Activated CD8-positive, alpha-beta memory T cell treated with anti-CD3 and anti-CD28 coated beads for 4 hours (primary cell): ENCODE results near the gene UPK2.
"Not testable (repeated sequence)": the region's sequence is repeated elsewhere in the genome, so short reads cannot be mapped to it uniquely, and the experiment has no call there.

ENCODE experiments used
- DNase-seq, 2 donors: peaks; one replicate each; pipeline ENCODE4 v3.0.0-alpha.2; 2020; ENCODE audit warnings: low read depth in 2 of 2

UPK2 gene

GRCh38 chr11:118938491-118939403 lies 17.4 kb upstream of the UPK2 start:
- no peak for DNase-seq

GRCh38 chr11:118939404-118939915 lies 16.6 kb upstream of the UPK2 start:
- DNase-seq = no peak

DNA sequence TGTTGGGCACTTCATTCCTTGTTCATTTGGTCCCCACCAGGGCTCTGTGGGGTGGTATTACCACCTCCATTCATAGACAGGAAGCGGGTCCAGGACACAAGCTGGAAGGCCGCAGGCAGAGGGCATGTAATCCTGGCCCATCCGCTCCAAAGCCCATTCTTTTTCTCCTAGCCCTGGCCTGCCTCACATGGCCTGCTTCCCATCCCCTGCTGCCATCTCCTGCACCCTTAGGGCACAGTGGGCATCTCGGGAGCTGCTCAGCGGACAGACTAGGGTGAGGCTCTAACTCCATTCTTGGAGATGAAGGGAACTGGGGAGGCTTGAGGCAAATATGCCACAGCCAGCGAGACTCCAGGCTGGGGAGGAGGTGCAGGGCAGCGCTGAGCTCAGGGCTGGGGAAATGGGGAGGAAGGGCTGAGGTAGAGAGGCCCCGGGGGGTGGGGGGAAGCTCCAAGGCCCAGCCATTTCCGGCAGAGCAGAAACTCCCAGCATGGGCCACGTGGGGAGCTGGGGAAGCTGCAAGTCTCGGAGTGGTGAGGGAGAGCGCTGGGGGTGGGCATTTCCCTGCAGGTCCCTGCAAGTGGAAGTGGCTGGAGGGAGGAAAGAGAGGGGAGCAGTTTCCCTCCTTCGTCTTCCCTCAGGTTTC lies 16.0 kb upstream of the UPK2 start:
- DNase-seq = no peak

DNA sequence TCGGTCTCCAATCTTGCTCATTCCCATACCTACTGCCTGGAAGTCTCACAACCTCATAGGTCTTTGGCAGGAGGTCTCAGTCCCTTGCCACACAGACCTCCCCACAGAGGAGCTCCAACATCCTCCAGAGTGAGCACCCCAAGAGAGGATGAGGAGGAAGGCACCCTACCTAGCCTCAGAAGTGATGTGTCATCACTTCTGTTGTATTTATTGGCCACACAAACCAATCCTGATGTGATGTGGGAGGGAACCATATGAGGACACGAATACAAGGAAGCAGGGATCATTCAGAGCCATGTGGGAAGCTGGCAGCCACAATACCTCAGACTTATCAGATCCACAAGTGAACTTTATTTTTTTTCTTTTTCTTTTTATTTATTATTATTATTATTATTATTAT lies 9.0 kb upstream of the UPK2 start:
- no peak for DNase-seq

DNA sequence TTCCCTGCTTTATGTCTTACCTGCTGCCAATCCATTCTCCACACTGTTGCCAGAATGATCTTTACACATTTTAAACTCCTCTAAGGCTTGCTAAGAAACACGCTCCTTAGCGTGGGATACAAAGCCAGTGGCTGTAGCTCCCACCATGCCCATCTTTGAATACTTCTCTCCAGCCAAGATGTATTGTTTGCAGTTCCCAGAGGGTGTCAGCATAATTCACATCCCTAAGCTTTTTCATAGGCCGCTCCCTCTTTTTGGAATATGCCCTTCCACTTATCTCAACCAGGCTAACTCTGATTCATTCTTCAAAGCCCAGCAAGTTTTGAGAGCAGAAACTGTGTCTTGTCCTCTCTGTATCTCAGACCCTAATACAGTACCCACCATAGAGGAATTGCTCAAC lies 8.1 kb upstream of the UPK2 start:
- no peak for DNase-seq

DNA sequence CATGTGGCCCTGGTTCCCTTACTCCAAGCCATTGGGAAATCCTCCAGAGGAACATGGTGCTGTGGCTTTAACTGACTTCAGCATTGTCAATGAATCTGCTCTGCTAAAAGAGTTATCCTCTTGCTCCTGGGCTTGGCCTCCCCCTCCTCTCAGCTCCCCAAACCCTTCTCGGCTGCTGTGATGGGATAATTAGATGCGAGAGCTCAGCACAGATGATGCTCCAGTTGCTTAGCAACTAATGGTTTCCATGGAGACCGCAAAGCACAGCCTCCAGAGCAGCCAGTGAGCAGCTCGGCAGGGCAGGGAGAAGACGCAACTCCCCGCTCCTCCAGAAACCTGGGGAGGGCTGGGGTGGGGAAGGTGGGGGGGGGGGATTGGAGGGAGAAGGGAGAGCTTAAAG lies 2.8 kb upstream of the UPK2 start:
- DNase-seq = no peak

DNA sequence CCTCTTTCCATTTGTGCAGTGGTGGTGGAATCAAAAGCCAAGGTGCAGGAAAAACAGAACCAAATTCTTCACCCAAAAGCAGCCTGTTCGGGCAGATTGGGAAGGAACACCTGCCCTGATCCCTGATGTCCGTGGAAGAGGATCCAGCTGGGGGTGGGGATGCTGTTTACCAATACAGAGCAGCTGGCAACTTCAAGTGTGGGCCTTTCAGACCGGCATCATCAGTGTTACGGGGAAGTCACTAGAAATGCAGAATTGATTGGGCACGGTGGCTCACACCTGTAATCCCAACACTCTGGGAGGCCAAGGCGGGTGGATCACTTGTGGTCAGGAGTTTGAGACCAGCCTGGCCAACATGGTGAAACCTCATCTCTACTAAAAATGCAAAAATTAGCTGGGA lies 2.1 kb upstream of the UPK2 start:
- DNase-seq = not testable (repeated sequence)

GRCh38 chr11:118956847-118957469 lies 860 bp downstream of the UPK2 start:
- no peak for DNase-seq

GRCh38 chr11:118957549-118957948 lies 1.5 kb downstream of the UPK2 start:
- DNase-seq = no peak

DNA sequence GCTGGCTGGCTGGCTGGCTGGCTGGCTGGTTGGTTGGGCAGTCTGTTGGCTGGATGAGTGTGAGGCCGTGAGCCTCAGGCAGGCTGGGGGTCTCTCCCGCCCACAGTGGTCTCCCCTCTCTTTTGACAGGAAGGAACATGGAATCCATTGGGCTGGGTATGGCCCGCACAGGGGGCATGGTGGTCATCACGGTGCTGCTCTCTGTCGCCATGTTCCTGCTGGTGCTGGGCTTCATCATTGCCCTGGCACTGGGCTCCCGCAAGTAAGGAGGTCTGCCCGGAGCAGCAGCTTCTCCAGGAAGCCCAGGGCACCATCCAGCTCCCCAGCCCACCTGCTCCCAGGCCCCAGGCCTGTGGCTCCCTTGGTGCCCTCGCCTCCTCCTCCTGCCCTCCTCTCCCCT lies 1.9 kb downstream of the UPK2 start:
- no peak for DNase-seq

GRCh38 chr11:118958577-118958976 lies 2.5 kb downstream of the UPK2 start:
- no peak for DNase-seq

DNA sequence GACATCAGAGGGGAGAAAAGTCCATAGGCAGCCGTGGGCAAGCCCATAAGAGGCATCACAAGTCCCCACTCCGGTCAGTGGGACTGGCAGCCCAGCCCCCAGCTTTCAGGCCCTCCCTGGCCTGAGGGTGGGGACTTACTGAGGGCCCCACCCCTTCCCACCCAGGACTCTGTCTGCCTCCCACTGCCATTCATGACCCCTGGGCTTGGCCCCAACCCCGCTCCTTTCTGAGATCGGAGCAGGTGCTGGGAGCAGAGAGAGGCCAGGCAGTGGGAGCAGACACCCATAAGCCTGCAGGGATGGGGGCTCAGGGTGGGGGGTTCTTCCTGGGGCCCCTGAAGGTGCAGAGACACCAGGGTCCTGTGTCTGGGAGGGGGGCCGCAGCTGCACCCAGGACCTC lies 5.1 kb downstream of the UPK2 start:
- no peak for DNase-seq

- no peak for DNase-seq
Observed at GRCh38 chr11:118961591-118961990, 5.5 kb downstream of the UPK2 start.

GRCh38 chr11:118969508-118969907 lies 13.4 kb downstream of the UPK2 start:
- not testable (repeated sequence) for DNase-seq

- no peak for DNase-seq
Observed at GRCh38 chr11:118971646-118972045, 15.5 kb downstream of the UPK2 start, which contains the start of gene FOXR1. TSS of gene FOXR1 (plus strand) at chr11:118971761. CDS start at chr11:118971932, 171 bp downstream.

DNA sequence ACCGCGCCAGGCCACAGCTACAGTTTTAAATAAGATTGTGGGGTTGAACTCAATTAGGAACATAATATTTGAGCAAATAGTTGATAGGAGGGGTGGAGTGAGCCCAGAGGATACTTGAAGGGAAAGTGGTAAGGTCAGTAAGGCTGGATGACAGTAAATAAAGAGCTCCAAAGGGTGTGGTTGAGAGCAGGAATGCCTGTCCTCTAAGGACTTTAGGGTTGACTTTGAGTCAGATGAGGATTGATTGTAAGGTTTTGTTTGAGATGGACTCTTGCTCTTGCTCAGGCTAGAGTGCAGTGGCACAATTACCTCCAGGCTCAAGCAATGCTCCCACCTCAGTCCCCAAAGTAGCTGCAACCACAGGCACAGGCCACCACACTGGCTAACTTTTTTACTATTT lies 17.9 kb downstream of the UPK2 start:
- no peak for DNase-seq

DNA sequence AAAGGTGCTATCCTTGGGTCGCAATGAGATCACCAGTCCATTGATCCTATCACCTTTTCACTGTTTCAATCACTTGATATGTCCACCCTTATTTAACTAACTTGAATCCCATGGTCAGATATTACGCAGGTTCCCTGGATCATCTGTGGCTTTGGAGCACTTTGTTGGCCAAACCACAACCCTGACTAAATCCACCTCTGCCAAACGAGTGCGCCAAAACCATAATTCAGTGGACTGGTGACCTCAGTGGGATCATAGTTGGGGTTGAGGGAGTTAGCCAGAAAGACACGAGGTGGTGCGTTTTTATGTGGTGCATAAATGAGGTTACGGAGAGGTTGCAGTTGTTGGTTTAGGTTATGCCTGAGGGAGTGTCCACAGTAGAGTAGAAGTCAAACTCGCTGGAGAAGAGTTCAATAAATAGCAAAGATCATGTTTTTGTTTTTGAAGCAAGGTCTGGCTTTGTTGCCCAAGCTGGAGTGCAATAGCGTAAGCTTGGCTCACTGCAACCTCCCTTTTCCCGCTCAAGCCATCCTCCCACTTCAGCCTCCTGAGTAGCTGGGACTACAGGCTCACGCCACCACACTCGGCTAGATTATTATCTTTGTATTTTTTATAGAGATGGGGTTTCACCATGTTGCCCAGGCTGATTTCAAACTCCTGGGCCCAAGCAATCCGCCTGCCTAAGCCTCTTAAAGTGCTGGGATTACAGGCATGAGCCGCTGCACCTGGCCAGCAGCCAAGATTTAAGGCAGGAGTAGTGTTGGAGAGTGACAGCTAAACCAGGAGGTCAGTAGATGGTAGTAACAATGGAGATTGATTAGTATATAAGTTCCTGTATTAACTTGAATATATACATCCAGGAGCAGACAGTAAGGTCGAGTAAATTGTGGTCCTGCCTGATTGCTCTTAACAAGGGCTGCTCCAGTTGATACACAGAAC lies 19.9 kb downstream of the UPK2 start:
- DNase-seq = no peak

GRCh38 chr11:118979434-118979833 lies 23.3 kb downstream of the UPK2 start:
- no peak for DNase-seq

- no peak for DNase-seq
Observed at GRCh38 chr11:118980191-118980881, 24.2 kb downstream of the UPK2 start.

DNA sequence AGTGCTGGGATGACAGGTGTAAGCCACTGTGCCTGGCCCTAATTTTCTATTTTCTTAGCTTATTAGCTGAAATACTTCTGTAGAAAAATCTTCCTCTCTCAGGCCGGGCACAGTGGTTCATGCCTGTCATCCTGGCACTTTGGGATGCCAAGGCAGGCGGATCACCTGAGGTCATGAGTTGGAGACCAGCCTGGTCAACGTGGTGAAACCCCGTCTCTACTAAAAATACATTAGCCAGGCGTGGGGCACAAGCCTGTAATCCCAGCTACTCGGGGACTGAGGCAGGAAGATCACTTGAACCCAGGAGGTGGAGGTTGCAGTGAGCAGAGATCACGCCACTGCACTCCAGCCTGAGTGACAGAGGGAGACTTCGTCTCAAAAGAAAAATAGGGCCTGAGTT lies 28.2 kb downstream of the UPK2 start:
- DNase-seq = not testable (repeated sequence)

DNA sequence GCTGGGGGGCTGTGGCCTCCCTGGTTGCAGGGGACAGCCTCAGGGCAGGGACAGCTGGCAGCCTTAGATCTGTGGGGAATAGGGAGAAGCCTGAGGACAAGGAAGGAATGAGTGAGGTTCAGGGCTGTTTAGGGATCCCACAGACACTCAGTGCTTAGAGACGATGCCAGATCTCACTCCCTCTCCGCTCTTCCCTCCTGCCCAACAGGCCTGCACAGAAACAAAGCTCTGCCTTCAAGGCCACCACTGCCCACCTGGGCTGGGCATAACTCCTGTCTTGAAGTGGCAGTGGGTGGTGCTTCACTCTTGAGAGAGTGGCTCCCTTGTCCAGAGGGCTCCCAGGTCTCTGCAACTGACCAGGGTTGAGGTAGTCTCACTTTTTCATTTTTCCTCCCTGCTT lies 28.7 kb downstream of the UPK2 start:
- DNase-seq = no peak
